ENCODE data around the gene MYD88.

GRCh38 chr3:38158472-38158871 is 20.0 kb downstream of the MYD88 start:
- TF ChIP-seq, protein P1, sequence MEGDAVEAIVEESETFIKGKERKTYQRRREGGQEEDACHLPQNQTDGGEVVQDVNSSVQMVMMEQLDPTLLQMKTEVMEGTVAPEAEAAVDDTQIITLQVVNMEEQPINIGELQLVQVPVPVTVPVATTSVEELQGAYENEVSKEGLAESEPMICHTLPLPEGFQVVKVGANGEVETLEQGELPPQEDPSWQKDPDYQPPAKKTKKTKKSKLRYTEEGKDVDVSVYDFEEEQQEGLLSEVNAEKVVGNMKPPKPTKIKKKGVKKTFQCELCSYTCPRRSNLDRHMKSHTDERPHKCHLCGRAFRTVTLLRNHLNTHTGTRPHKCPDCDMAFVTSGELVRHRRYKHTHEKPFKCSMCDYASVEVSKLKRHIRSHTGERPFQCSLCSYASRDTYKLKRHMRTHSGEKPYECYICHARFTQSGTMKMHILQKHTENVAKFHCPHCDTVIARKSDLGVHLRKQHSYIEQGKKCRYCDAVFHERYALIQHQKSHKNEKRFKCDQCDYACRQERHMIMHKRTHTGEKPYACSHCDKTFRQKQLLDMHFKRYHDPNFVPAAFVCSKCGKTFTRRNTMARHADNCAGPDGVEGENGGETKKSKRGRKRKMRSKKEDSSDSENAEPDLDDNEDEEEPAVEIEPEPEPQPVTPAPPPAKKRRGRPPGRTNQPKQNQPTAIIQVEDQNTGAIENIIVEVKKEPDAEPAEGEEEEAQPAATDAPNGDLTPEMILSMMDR (conservative IDR thresholded peaks at IDR 0.05; ENCODE audit: low read length), result no peak
- no peak for TF ChIP-seq EZH2phosphoT487 (IDR thresholded peaks at IDR 0.05; ENCODE audit: borderline replicate concordance, low read depth, low read length)
